Subcutaneous adipose tissue (tissue), 4 donors: ENCODE measurements around the gene HEXIM2. TPM values are rescaled to one million over a fixed set of nuclear protein-coding genes. Genes with fewer than 3 reads are reported as not detected.

ENCODE experiments used
- CTCF ChIP-seq: fragments of 450-650 bp; IDR thresholded peaks from one replicate; pipeline ENCODE4 v1.5.1; 2016; ENCODE audit warnings: low read depth, mild to moderate bottlenecking, control low read depth, antibody characterized with exemption, moderate library complexity
- small RNA-seq: library from RNA; depleted of rRNA; stranded (forward); fragments of <200 nt; gene quantifications from one replicate; pipeline ENCODE3, GENCODE V24; 2016
- total RNA-seq, 4 donors: library from RNA; depleted of rRNA; stranded (reverse); fragments of >200 nt; gene quantifications; one replicate each; pipeline ENCODE4 v1.1.0, GENCODE V29; 2016

HEXIM2 gene
- total RNA-seq, 4 donors from 2014 or later: 3.4 to 10.4 (median 8.8) TPM

GRCh38 chr17:45200701-45201100, 39.0 kb downstream of the HEXIM2 start:
- no peak for TF ChIP-seq CTCF

GRCh38 chr17:45201457-45201856, 39.8 kb downstream of the HEXIM2 start:
- TF ChIP-seq CTCF: no peak

DNA sequence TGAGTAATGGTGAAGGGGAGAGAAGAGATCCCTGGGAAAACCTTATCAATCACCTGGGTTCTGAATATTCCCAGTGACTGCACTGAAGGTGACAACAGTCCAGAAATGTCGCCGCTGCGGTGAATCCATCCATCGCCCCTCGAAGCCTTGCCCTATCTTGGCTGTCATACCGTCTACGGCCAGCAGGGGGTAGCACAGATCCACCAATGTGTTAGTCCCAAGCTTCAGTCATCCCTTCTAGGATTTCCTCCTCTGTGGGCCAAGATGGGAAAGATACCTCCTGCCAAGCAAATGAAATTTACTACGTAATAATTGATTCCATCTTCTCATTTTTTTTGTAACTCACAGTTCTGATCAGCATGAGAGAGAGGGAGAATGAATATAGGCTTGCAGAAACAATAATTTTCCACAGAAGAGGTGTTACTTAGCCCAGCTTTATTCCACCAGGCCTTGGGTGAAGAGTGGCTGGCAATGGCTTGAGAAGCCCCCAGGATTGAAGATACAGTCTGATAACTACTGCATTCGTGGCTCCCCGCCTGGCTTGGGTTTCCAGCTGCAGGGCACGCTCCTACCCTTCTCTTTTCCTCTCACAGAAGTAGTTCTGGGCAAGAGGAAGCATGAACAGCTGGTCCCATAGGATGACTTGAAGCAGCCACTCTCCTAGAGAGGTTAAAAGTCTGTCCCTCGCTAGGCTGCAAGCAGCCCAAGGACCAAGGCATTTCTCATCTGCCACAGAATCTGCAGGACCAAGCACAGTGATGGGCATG, 57.4 kb downstream of the HEXIM2 start:
- TF ChIP-seq CTCF: no peak

Small RNAs within 50 kb of the gene (small RNA-seq; reads per million reads assigned to genes)
- gene MIR6784: not detected

Other genes with a start within 250 kb of the HEXIM2 start
- gene GFAP, start 246.4 kb upstream of the HEXIM2 start, total RNA-seq: 10 to 100 TPM in 1 of 4 donors, 1 to 10 TPM in 3; 2.4 to 15.3 (median 5.2) TPM
- gene KIF18B, start 214.1 kb upstream of the HEXIM2 start, total RNA-seq: 1 to 10 TPM in 1 of 4 donors, under 1 TPM in 1, not detected in 2; 0.66 to 1.4 TPM
- gene C1QL1, start 193.6 kb upstream of the HEXIM2 start, total RNA-seq: not detected
- 10 to 100 TPM; 19.7 to 44.5 (median 29.8) TPM for gene DCAKD, start 110.2 kb upstream of the HEXIM2 start, total RNA-seq
- gene NMT1, start 100.6 kb upstream of the HEXIM2 start, total RNA-seq: 10 to 100 TPM; 64.7 to 99.8 (median 80.6) TPM
- 10 to 100 TPM in 3 of 4 donors, 1 to 10 TPM in 1; 5.9 to 48.0 (median 31.6) TPM for gene PLCD3, start 29.4 kb upstream of the HEXIM2 start, total RNA-seq
- gene ACBD4, start 26.2 kb upstream of the HEXIM2 start, total RNA-seq: 10 to 100 TPM in 2 of 4 donors, 1 to 10 TPM in 2; 5.1 to 23.4 (median 9.5) TPM
- gene HEXIM1, start 13.4 kb upstream of the HEXIM2 start, total RNA-seq: 10 to 100 TPM; 14.5 to 20.5 (median 16.1) TPM
- gene FMNL1, start 60.0 kb downstream of the HEXIM2 start, total RNA-seq: 10 to 100 TPM; 14.3 to 39.9 (median 28.9) TPM
- not detected for gene SPATA32, start 100.2 kb downstream of the HEXIM2 start, total RNA-seq
- 1 to 10 TPM; 4.7 to 6.8 (median 6.1) TPM for gene MAP3K14, start 155.1 kb downstream of the HEXIM2 start, total RNA-seq